ENCODE data around the gene STK32A. TPM values are rescaled to one million over a fixed set of nuclear protein-coding genes. Genes with fewer than 3 reads are reported as not detected.

STK32A gene
- total RNA-seq, 1 experiment from 2014 or later: 1.3 TPM

DNA sequence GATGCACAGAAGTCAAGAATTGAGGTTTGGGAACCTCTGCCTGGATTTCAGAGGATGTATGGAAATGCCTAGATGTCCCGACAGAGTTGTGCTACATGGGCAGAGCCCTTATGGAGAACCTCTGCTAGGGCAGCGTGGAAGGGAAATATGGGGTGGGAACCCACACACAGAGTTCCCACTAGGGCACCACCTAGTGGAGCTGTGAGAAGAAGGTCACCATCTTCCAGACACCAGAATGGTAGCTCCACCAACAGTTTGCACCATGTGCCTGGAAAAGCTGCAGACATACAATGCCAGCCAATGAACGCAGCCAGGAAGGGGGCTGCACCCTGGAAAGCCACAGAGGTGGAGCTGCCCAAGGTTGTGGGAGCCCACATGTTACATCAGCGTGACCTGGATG, 104.5 kb downstream of the STK32A start:
- H4K8ac ChIP-seq (replicated peaks; ENCODE audit: insufficient read length, low read depth, low read length): no peak overlapping the region
- peaks cover 7% of the 10 kb centered on the region; the same call in 1 of the 2 replicates for H3K4me1 ChIP-seq (ENCODE audit: insufficient read depth, low read length)
- TF ChIP-seq, protein P1, sequence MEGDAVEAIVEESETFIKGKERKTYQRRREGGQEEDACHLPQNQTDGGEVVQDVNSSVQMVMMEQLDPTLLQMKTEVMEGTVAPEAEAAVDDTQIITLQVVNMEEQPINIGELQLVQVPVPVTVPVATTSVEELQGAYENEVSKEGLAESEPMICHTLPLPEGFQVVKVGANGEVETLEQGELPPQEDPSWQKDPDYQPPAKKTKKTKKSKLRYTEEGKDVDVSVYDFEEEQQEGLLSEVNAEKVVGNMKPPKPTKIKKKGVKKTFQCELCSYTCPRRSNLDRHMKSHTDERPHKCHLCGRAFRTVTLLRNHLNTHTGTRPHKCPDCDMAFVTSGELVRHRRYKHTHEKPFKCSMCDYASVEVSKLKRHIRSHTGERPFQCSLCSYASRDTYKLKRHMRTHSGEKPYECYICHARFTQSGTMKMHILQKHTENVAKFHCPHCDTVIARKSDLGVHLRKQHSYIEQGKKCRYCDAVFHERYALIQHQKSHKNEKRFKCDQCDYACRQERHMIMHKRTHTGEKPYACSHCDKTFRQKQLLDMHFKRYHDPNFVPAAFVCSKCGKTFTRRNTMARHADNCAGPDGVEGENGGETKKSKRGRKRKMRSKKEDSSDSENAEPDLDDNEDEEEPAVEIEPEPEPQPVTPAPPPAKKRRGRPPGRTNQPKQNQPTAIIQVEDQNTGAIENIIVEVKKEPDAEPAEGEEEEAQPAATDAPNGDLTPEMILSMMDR (conservative IDR thresholded peaks at IDR 0.05): peak; percentile 31; the same call in 1 of the 3 replicates
- H3K79me1 ChIP-seq (ENCODE audit: insufficient read depth, low read depth, low read length, poor library complexity, severe bottlenecking): no peaks in the 10 kb centered on the region
- no peaks in the 10 kb centered on the region for H3K9me3 ChIP-seq (ENCODE audit: control insufficient read depth, low read depth, low read length)
- H3T11ph ChIP-seq (ENCODE audit: low read length): no peak overlapping the region
- H3K27me3 Mint-ChIP-seq (ENCODE audit: low read depth): no peaks in the 10 kb centered on the region
- H3K9ac ChIP-seq (ENCODE audit: extremely low read depth, insufficient read length, low read length): no peak overlapping the region
- H3K18ac ChIP-seq (ENCODE audit: insufficient read length, low read depth, low read length): no peak overlapping the region
- no peak overlapping the region for H3K4ac ChIP-seq (ENCODE audit: low read depth, low read length)
- H3K4me1 Mint-ChIP-seq: peaks cover 16 to 17% of the 10 kb centered on the region in 2 experiments
- H3K36me3 Mint-ChIP-seq (ENCODE audit: insufficient read depth in 1 of 3, low read depth in 3 of 3): peaks cover 7 to 19% (median 12%) of the 10 kb centered on the region in 3 experiments; a peak in 6 of 7 replicates
- H2BK5ac ChIP-seq (ENCODE audit: insufficient read length, low read length): no peak overlapping the region
- no peak overlapping the region for H2BK120ac ChIP-seq (ENCODE audit: low read depth, low read length, poor library complexity, severe bottlenecking)
- H4K91ac ChIP-seq (ENCODE audit: insufficient read length, low read depth, low read length): no peak overlapping the region
- H2BK12ac ChIP-seq (ENCODE audit: insufficient read length, low read depth, low read length): no peak overlapping the region
- H2BK20ac ChIP-seq (ENCODE audit: low read depth, low read length, poor library complexity, severe bottlenecking): no peak overlapping the region
- WGBS (ENCODE audit: extremely low coverage, insufficient read length, low lambda C conversion rate): no CpG with 5 or more reads among the region's 4 CpGs
- peaks cover 10 to 15% of the 10 kb centered on the region in 2 experiments; a peak in 4 of 5 replicates for H3K9me3 Mint-ChIP-seq
- H3K23ac ChIP-seq (ENCODE audit: insufficient read length, low read depth, low read length): no peak overlapping the region
- no peaks in the 10 kb centered on the region for H4K20me1 ChIP-seq (ENCODE audit: control insufficient read depth, insufficient read depth, insufficient read length)
- H2AFZ ChIP-seq (ENCODE audit: low read length): no peak overlapping the region
- H3K4me3 Mint-ChIP-seq: no peak overlapping the region
- H2AK5ac ChIP-seq (ENCODE audit: insufficient read length, low read length): no peak overlapping the region
- H3K56ac ChIP-seq (ENCODE audit: insufficient read length, low read depth, low read length): no peak overlapping the region
- H3K79me2 ChIP-seq (ENCODE audit: insufficient read depth, low read length): no peaks in the 10 kb centered on the region
- DNase-seq: no peak
- no peak overlapping the region for H2BK15ac ChIP-seq (ENCODE audit: low read depth, low read length)
- H3K14ac ChIP-seq (ENCODE audit: insufficient read depth, low read length): no peak overlapping the region
- no peak overlapping the region for H3K27ac Mint-ChIP-seq
- no peak overlapping the region for H3K27ac ChIP-seq (ENCODE audit: insufficient read length, low read depth, low read length)
- no peaks in the 10 kb centered on the region for H3K23me2 ChIP-seq (ENCODE audit: insufficient read length, low read depth, low read length, poor library complexity, severe bottlenecking)
- no peak overlapping the region for H3K4me2 ChIP-seq (ENCODE audit: insufficient read depth, insufficient read length, low read length)
- no peaks in the 10 kb centered on the region for H3K27me3 ChIP-seq (ENCODE audit: insufficient read depth, low read length)
- H4K5ac ChIP-seq (ENCODE audit: insufficient read length, low read depth, low read length): no peak overlapping the region

Measured in H9 (cell line).